ENCODE measurements around the gene TP63. TPM values are rescaled to one million over a fixed set of nuclear protein-coding genes. Genes with fewer than 3 reads are reported as not detected.
"Not testable (repeated sequence)": the region's sequence is repeated elsewhere in the genome, so short reads cannot be mapped to it uniquely, and the experiment has no call there.

The TP63 gene
- total RNA-seq, 1 experiment from 2014 or later, result 1.1 TPM

GRCh38 chr3:189728915-189729314 is 97.7 kb downstream of the TP63 start:
- Histone ChIP-seq H3K9me3 (peaks cover 4% of the 10 kb centered on the region; the same call in 1 of the 2 replicates), H3K36me3 (no peaks in the 10 kb centered on the region), H3K4me3 (no peak overlapping the region), H3K27me3 (no peaks in the 10 kb centered on the region)
- no peak for DNase-seq

- Histone ChIP-seq H3K27me3 (no peaks in the 10 kb centered on the region), H3K9me3 (peaks cover 4% of the 10 kb centered on the region; the same call in 1 of the 2 replicates), H3K36me3 (no peaks in the 10 kb centered on the region), H3K4me3 (no peak overlapping the region)
- no peak for DNase-seq
Observed at GRCh38 chr3:189734061-189734460, 102.9 kb downstream of the TP63 start.

GRCh38 chr3:189735913-189736312 is 104.7 kb downstream of the TP63 start:
- H3K9me3 ChIP-seq, result no peaks in the 10 kb centered on the region; the same call in 1 of the 2 replicates
- H3K36me3 ChIP-seq, result no peaks in the 10 kb centered on the region
- no peak overlapping the region for H3K4me3 ChIP-seq
- no peak for DNase-seq
- H3K27me3 ChIP-seq, result no peaks in the 10 kb centered on the region

GRCh38 chr3:189737071-189737470 is 105.9 kb downstream of the TP63 start:
- no peaks in the 10 kb centered on the region; the same call in 1 of the 2 replicates for H3K9me3 ChIP-seq
- H3K36me3 ChIP-seq, result no peaks in the 10 kb centered on the region
- no peak for DNase-seq
- no peak overlapping the region for H3K4me3 ChIP-seq
- no peaks in the 10 kb centered on the region for H3K27me3 ChIP-seq

- Histone ChIP-seq H3K27me3 (no peaks in the 10 kb centered on the region), H3K36me3 (no peaks in the 10 kb centered on the region), H3K4me3 (no peak overlapping the region), H3K9me3 (no peaks in the 10 kb centered on the region; the same call in 1 of the 2 replicates)
- no peak for DNase-seq
Observed at GRCh38 chr3:189737619-189738018, 106.4 kb downstream of the TP63 start.

- Histone ChIP-seq H3K27me3 (no peaks in the 10 kb centered on the region), H3K9me3 (no peaks in the 10 kb centered on the region; the same call in 1 of the 2 replicates), H3K4me3 (no peak overlapping the region), H3K36me3 (no peaks in the 10 kb centered on the region)
- no peak for DNase-seq
Observed at GRCh38 chr3:189739378-189739777, 108.2 kb downstream of the TP63 start.

- Histone ChIP-seq H3K4me3 (no peak overlapping the region), H3K36me3 (no peaks in the 10 kb centered on the region), H3K27me3 (no peaks in the 10 kb centered on the region), H3K9me3 (peaks cover 6% of the 10 kb centered on the region; the same call in 1 of the 2 replicates)
- no peak for DNase-seq
Observed at GRCh38 chr3:189740156-189740555, 109.0 kb downstream of the TP63 start.

GRCh38 chr3:189744235-189744634 is 113.0 kb downstream of the TP63 start:
- Histone ChIP-seq H3K9me3 (peaks cover 14% of the 10 kb centered on the region), H3K4me3 (no peak overlapping the region), H3K36me3 (no peaks in the 10 kb centered on the region), H3K27me3 (no peaks in the 10 kb centered on the region)
- no peak for DNase-seq

GRCh38 chr3:189745622-189746021 is 114.4 kb downstream of the TP63 start:
- H3K27me3 ChIP-seq, result no peaks in the 10 kb centered on the region
- DNase-seq, result no peak
- no peak overlapping the region for H3K4me3 ChIP-seq
- H3K36me3 ChIP-seq, result no peaks in the 10 kb centered on the region
- H3K9me3 ChIP-seq, result peaks cover 14% of the 10 kb centered on the region

- no peak for DNase-seq
- Histone ChIP-seq H3K4me3 (no peak overlapping the region), H3K9me3 (peaks cover 17% of the 10 kb centered on the region), H3K36me3 (no peaks in the 10 kb centered on the region), H3K27me3 (no peaks in the 10 kb centered on the region)
Observed at GRCh38 chr3:189748046-189748445, 116.9 kb downstream of the TP63 start.

- not testable (repeated sequence) for DNase-seq, H3K4me3 ChIP-seq, H3K27me3 ChIP-seq, H3K36me3 ChIP-seq, H3K9me3 ChIP-seq
Observed at GRCh38 chr3:189750972-189751371, 119.8 kb downstream of the TP63 start.

- peaks cover 7% of the 10 kb centered on the region; the same call in 1 of the 2 replicates for H3K9me3 ChIP-seq
- no peak for DNase-seq
- no peaks in the 10 kb centered on the region for H3K27me3 ChIP-seq
- no peak overlapping the region for H3K4me3 ChIP-seq
- H3K36me3 ChIP-seq, result no peaks in the 10 kb centered on the region
Observed at GRCh38 chr3:189754356-189754755, 123.2 kb downstream of the TP63 start.

- no peak overlapping the region for H3K4me3 ChIP-seq
- H3K27me3 ChIP-seq, result no peaks in the 10 kb centered on the region
- peaks cover 23% of the 10 kb centered on the region for H3K9me3 ChIP-seq
- no peak for DNase-seq
- H3K36me3 ChIP-seq, result no peaks in the 10 kb centered on the region; the same call in 1 of the 2 replicates
Observed at GRCh38 chr3:189756582-189757078, 125.4 kb downstream of the TP63 start.

- H3K9me3 ChIP-seq, result peaks cover 26% of the 10 kb centered on the region
Observed at GRCh38 chr3:189758186-189758585, 127.0 kb downstream of the TP63 start.

GRCh38 chr3:189766416-189766815 is 135.2 kb downstream of the TP63 start:
- no peaks in the 10 kb centered on the region for H3K27me3 ChIP-seq
- peaks cover 8% of the 10 kb centered on the region; the same call in 1 of the 2 replicates for H3K9me3 ChIP-seq
- DNase-seq, result no peak
- H3K36me3 ChIP-seq, result no peaks in the 10 kb centered on the region; the same call in 1 of the 2 replicates
- no peak overlapping the region for H3K4me3 ChIP-seq

More at GRCh38 chr3:189758186-189758585, 127.0 kb downstream of the TP63 start:
- no peak for DNase-seq
- no peaks in the 10 kb centered on the region; the same call in 1 of the 2 replicates for H3K36me3 ChIP-seq
- H3K4me3 ChIP-seq, result no peak overlapping the region
- H3K27me3 ChIP-seq, result no peaks in the 10 kb centered on the region

GRCh38 chr3:189771842-189772450 is 140.8 kb downstream of the TP63 start:
- Histone ChIP-seq H3K9me3 (no peaks in the 10 kb centered on the region), H3K4me3 (no peak overlapping the region), H3K27me3 (no peaks in the 10 kb centered on the region), H3K36me3 (no peaks in the 10 kb centered on the region)
- DNase-seq, result no peak

- H3K27me3 ChIP-seq, result no peaks in the 10 kb centered on the region
- DNase-seq, result peak; percentile 33
- H3K9me3 ChIP-seq, result no peaks in the 10 kb centered on the region
- H3K36me3 ChIP-seq, result no peaks in the 10 kb centered on the region
- peak overlapping the region; percentile 1; the same call in 1 of the 2 replicates for H3K4me3 ChIP-seq
Observed at GRCh38 chr3:189772584-189772983, 141.4 kb downstream of the TP63 start.

GRCh38 chr3:189773056-189773455 is 141.9 kb downstream of the TP63 start:
- no peak for DNase-seq
- no peaks in the 10 kb centered on the region for H3K9me3 ChIP-seq
- peak overlapping the region; percentile 1; the same call in 1 of the 2 replicates for H3K4me3 ChIP-seq
- H3K36me3 ChIP-seq, result no peaks in the 10 kb centered on the region
- H3K27me3 ChIP-seq, result no peaks in the 10 kb centered on the region

Measured in MG63 (cell line).